HepG2 (cell line): Measurements from ENCODE around the gene TEAD1. TPM values are rescaled to one million over a fixed set of nuclear protein-coding genes. Genes with fewer than 3 reads are reported as not detected.

Experiments used
- CEBPB ChIP-seq: IDR thresholded peaks from 2 replicates; pipeline ENCODE4 v1.6.1; 2011; ENCODE audit warnings: low read depth, low read length, improper control_type of control experiment, borderline replicate concordance
- ELF4 ChIP-seq: sonication (generic); formaldehyde crosslinking; IDR thresholded peaks from 2 replicates; pipeline ENCODE4 v1.5.0; 2020; ENCODE audit warnings: missing genetic modification reagents, mild to moderate bottlenecking, moderate library complexity, borderline replicate concordance
- MBD4 ChIP-seq: IDR thresholded peaks from 2 replicates; pipeline ENCODE4 v1.6.1; 2012; ENCODE audit warnings: low read length, inconsistent platforms, borderline replicate concordance
- MED13 ChIP-seq: sonication (generic); formaldehyde crosslinking; IDR thresholded peaks from 2 replicates; pipeline ENCODE4 v1.5.0; 2020; ENCODE audit warnings: missing genetic modification reagents
- MIER3 ChIP-seq: IDR thresholded peaks from 2 replicates; pipeline ENCODE4 v1.6.1; 2016; ENCODE audit warnings: missing compliant biosample characterization, borderline replicate concordance
- PHF20 ChIP-seq: sonication (generic); formaldehyde crosslinking; IDR thresholded peaks from 2 replicates; pipeline ENCODE4 v1.5.0; 2020; ENCODE audit warnings: mild to moderate bottlenecking, missing genetic modification reagents
- ZNF256 ChIP-seq: sonication (generic); formaldehyde crosslinking; conservative IDR thresholded peaks from 2 replicates; pipeline ENCODE4 v1.4.0; 2020; ENCODE audit warnings: missing genetic modification reagents
- ZNF33B ChIP-seq: sonication (generic); formaldehyde crosslinking; IDR thresholded peaks from 2 replicates; pipeline ENCODE4 v1.5.1; 2020; ENCODE audit warnings: mild to moderate bottlenecking, missing genetic modification reagents
- ZNF891 ChIP-seq: sonication (generic); formaldehyde crosslinking; IDR thresholded peaks from 2 replicates; pipeline ENCODE4 v1.5.0; 2020; ENCODE audit warnings: mild to moderate bottlenecking, missing genetic modification reagents
- ZSCAN25 ChIP-seq: sonication (generic); formaldehyde crosslinking; IDR thresholded peaks from 2 replicates; pipeline ENCODE4 v1.8.0; 2022; ENCODE audit warnings: mild to moderate bottlenecking, missing genetic modification reagents
- polyA plus RNA-seq, 8 experiments: library from polyadenylated mRNA; depleted of rRNA in 3 of 8; stranded (reverse) in 7 of 8; unstranded in 1 of 8; fragments of >200 nt; fragmentation: Illumina TruSeq in 4 of 8; extraction: Trizol in 4 of 8; gene quantifications; 2 replicates each; pipeline versions ENCODE4 v1.2.1 to v1.2.3, GENCODE V29; 2011 to 2016; ENCODE audit warnings: low read depth in 4 of 8, missing spikeins in 1 of 8, mixed read lengths in 1 of 8; ENCODE audit not compliant: insufficient read depth in 1 of 8
- total RNA-seq, 5 experiments: library from RNA; depleted of rRNA; stranded (reverse); fragments of >200 nt; fragmentation: Illumina TruSeq; extraction: Trizol; gene quantifications; 2 replicates each; pipeline ENCODE4 v1.2.3, GENCODE V29; 2016; ENCODE audit warnings: low read depth in 1 of 5
- TF ChIP-seq, protein P1 (sequence below): sonication (generic); formaldehyde crosslinking; IDR thresholded peaks from 2 replicates; pipeline ENCODE4 v1.5.1; 2020; ENCODE audit warnings: missing genetic modification reagents, mild to moderate bottlenecking, borderline replicate concordance
- TF ChIP-seq, protein P2 (sequence below): sonication (generic); formaldehyde crosslinking; IDR thresholded peaks from 2 replicates; pipeline ENCODE4 v1.4.0; 2020; ENCODE audit warnings: mild to moderate bottlenecking, missing genetic modification reagents, borderline replicate concordance
- TF ChIP-seq, protein P3 (sequence below): sonication (generic); formaldehyde crosslinking; IDR thresholded peaks from 2 replicates; pipeline ENCODE4 v1.4.0; 2020; ENCODE audit warnings: missing genetic modification reagents
- TF ChIP-seq, protein P4 (sequence below): IDR thresholded peaks from 2 replicates; pipeline ENCODE4 v1.6.1; 2016; ENCODE audit warnings: missing biosample characterization, missing genetic modification reagents, low read depth

Gene TEAD1
- total and polyA plus RNA-seq, 2 of the 13 experiments (the other 11 are each of a cell fraction or from before 2014, with no cell fraction given) = 20.1 to 30.5 TPM

DNA sequence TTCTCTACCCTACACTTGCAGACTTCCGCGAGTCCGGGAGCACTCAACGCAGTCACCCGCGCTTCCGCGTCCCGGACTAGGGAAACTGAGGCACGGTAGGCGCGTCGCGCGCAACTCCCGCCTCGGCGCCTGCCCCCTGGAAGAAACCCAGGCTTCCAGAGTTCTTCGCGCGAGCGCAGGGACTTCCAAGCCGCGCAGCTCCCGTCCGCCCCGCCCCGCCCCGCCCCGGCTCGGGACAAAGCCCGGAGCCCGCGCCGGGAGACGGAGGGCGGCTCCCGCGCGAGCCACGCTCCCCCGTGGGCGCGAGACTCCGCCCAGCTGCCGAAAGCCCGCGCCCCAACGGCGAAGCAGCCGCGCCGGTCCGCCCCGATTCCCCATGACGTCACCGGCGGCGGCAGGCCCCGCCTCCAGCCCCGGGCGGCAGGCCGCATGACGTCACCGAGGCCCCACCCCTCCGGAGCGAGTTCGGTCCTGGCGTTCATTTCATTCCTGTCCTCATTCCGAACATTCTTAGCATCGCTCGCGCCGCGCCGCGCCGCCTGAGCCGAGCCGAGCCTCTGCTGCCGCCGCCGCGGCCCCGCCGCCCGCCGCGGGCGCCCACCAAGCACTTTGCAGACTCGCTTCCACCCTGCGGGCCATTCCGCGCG is at the start of gene TEAD1 (continued):
- TF ChIP-seq, protein P1, sequence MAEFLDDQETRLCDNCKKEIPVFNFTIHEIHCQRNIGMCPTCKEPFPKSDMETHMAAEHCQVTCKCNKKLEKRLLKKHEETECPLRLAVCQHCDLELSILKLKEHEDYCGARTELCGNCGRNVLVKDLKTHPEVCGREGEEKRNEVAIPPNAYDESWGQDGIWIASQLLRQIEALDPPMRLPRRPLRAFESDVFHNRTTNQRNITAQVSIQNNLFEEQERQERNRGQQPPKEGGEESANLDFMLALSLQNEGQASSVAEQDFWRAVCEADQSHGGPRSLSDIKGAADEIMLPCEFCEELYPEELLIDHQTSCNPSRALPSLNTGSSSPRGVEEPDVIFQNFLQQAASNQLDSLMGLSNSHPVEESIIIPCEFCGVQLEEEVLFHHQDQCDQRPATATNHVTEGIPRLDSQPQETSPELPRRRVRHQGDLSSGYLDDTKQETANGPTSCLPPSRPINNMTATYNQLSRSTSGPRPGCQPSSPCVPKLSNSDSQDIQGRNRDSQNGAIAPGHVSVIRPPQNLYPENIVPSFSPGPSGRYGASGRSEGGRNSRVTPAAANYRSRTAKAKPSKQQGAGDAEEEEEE = no peak
- TF ChIP-seq, protein P2, sequence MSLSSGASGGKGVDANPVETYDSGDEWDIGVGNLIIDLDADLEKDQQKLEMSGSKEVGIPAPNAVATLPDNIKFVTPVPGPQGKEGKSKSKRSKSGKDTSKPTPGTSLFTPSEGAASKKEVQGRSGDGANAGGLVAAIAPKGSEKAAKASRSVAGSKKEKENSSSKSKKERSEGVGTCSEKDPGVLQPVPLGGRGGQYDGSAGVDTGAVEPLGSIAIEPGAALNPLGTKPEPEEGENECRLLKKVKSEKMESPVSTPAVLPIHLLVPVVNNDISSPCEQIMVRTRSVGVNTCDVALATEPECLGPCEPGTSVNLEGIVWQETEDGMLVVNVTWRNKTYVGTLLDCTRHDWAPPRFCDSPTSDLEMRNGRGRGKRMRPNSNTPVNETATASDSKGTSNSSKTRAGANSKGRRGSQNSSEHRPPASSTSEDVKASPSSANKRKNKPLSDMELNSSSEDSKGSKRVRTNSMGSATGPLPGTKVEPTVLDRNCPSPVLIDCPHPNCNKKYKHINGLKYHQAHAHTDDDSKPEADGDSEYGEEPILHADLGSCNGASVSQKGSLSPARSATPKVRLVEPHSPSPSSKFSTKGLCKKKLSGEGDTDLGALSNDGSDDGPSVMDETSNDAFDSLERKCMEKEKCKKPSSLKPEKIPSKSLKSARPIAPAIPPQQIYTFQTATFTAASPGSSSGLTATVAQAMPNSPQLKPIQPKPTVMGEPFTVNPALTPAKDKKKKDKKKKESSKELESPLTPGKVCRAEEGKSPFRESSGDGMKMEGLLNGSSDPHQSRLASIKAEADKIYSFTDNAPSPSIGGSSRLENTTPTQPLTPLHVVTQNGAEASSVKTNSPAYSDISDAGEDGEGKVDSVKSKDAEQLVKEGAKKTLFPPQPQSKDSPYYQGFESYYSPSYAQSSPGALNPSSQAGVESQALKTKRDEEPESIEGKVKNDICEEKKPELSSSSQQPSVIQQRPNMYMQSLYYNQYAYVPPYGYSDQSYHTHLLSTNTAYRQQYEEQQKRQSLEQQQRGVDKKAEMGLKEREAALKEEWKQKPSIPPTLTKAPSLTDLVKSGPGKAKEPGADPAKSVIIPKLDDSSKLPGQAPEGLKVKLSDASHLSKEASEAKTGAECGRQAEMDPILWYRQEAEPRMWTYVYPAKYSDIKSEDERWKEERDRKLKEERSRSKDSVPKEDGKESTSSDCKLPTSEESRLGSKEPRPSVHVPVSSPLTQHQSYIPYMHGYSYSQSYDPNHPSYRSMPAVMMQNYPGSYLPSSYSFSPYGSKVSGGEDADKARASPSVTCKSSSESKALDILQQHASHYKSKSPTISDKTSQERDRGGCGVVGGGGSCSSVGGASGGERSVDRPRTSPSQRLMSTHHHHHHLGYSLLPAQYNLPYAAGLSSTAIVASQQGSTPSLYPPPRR (CRISPR knock-in tag) = no peak
- TF ChIP-seq ZNF256 (CRISPR knock-in tag) (no peak), MIER3 (0 out of 2 replicates have a peak, but pooled peaks have one; percentile 40), MED13 (no peak; the same call in 1 of the 2 replicates), ZNF33B (CRISPR knock-in tag) (no peak), ZNF891 (CRISPR knock-in tag) (no peak), PHF20 (no peak), MBD4 (no peak), ELF4 (CRISPR knock-in tag) (no peak), CEBPB (peak; percentile 9; the same call in 1 of the 2 replicates), ZSCAN25 (CRISPR knock-in tag) (no peak)
- TF ChIP-seq, protein P3, sequence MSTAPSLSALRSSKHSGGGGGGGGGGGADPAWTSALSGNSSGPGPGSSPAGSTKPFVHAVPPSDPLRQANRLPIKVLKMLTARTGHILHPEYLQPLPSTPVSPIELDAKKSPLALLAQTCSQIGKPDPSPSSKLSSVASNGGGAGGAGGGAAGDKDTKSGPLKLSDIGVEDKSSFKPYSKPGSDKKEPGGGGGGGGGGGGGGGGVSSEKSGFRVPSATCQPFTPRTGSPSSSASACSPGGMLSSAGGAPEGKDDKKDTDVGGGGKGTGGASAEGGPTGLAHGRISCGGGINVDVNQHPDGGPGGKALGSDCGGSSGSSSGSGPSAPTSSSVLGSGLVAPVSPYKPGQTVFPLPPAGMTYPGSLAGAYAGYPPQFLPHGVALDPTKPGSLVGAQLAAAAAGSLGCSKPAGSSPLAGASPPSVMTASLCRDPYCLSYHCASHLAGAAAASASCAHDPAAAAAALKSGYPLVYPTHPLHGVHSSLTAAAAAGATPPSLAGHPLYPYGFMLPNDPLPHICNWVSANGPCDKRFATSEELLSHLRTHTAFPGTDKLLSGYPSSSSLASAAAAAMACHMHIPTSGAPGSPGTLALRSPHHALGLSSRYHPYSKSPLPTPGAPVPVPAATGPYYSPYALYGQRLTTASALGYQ (CRISPR knock-in tag) = no peak
- TF ChIP-seq, protein P4, sequence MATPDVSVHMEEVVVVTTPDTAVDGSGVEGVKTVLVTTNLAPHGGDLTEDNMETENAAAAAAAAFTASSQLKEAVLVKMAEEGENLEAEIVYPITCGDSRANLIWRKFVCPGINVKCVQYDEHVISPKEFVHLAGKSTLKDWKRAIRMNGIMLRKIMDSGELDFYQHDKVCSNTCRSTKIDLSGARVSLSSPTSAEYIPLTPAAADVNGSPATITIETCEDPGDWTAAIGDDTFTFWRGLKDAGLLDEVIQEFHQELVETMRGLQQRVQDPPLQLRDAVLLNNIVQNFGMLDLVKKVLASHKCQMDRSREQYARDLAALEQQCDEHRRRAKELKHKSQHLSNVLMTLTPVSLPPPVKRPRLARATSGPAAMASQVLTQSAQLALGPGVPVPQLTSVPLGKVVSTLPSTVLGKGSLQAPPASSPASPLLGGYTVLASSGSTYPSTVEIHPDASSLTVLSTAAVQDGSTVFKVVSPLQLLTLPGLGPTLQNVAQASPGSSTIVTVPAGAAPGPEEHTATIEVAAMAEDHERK (CRISPR knock-in tag) = no peak
